ENCODE data around the gene ZFAND4.
A peak's percentile ranks its signal among the peaks of the same experiment; 100 is the strongest.
"Not testable (repeated sequence)": the region's sequence is repeated elsewhere in the genome, so short reads cannot be mapped to it uniquely, and the experiment has no call there.

Gene ZFAND4

GRCh38 chr10:45672181-45673073 lies at the start of gene ZFAND4:
Gene ZFAND4 (minus strand): TSS chr10:45672772. CDS start chr10:45663725, 9,047 bp downstream.
- DNase-seq: peak; percentile 97

GRCh38 chr10:45721503-45721902 lies 48.9 kb upstream of the ZFAND4 start:
- DNase-seq: not testable (repeated sequence)

- not testable (repeated sequence) for DNase-seq
Observed at GRCh38 chr10:45717642-45718041, 45.1 kb upstream of the ZFAND4 start.

GRCh38 chr10:45717053-45717452 lies 44.5 kb upstream of the ZFAND4 start:
- DNase-seq: not testable (repeated sequence)

GRCh38 chr10:45711223-45711622 lies 38.7 kb upstream of the ZFAND4 start:
- DNase-seq: not testable (repeated sequence)

- not testable (repeated sequence) for DNase-seq
Observed at GRCh38 chr10:45710200-45710796, 37.7 kb upstream of the ZFAND4 start.

GRCh38 chr10:45678467-45678866 lies 5.9 kb upstream of the ZFAND4 start:
- DNase-seq: not testable (repeated sequence)

GRCh38 chr10:45675388-45675787 lies 2.8 kb upstream of the ZFAND4 start:
- DNase-seq: no peak

- no peak for DNase-seq
Observed at GRCh38 chr10:45673074-45673648, 589 bp upstream of the ZFAND4 start.

GRCh38 chr10:45671300-45671699 lies 1.3 kb downstream of the ZFAND4 start:
- not testable (repeated sequence) for DNase-seq

GRCh38 chr10:45669897-45670296 lies 2.7 kb downstream of the ZFAND4 start:
- DNase-seq: not testable (repeated sequence)

GRCh38 chr10:45660876-45661411 lies 11.6 kb downstream of the ZFAND4 start:
- no peak for DNase-seq

- DNase-seq: no peak
Observed at GRCh38 chr10:45657033-45657926, 15.3 kb downstream of the ZFAND4 start.

- no peak for DNase-seq
Observed at GRCh38 chr10:45655219-45655618, 17.4 kb downstream of the ZFAND4 start.

GRCh38 chr10:45654753-45655141 lies 17.8 kb downstream of the ZFAND4 start:
- DNase-seq: not testable (repeated sequence)

- no peak for DNase-seq
Observed at GRCh38 chr10:45653454-45653853, 19.1 kb downstream of the ZFAND4 start.

GRCh38 chr10:45652511-45652910 lies 20.1 kb downstream of the ZFAND4 start:
- DNase-seq: no peak

GRCh38 chr10:45649296-45649695 lies 23.3 kb downstream of the ZFAND4 start:
- DNase-seq: no peak

- no peak for DNase-seq
Observed at GRCh38 chr10:45647118-45647517, 25.5 kb downstream of the ZFAND4 start.

GRCh38 chr10:45646384-45647050 lies 26.1 kb downstream of the ZFAND4 start:
- no peak for DNase-seq

GRCh38 chr10:45644527-45644926 lies 28.0 kb downstream of the ZFAND4 start:
- no peak for DNase-seq

GRCh38 chr10:45640941-45641340 lies 31.6 kb downstream of the ZFAND4 start:
- no peak for DNase-seq

Data from femur (tissue), 1 donor.